Neural progenitor cell (in vitro differentiated cells): Measurements from ENCODE around the gene MIAT. TPM values are rescaled to one million over a fixed set of nuclear protein-coding genes. Genes with fewer than 3 reads are reported as not detected.

ENCODE experiments used
- DNase-seq: peaks from one replicate; pipeline ENCODE4 v3.0.0-alpha.2; 2016; ENCODE audit warnings: low spot score
- H2AFZ ChIP-seq: fragments of 200-600 bp; sonication (generic); replicated peaks from 2 replicates; pipeline ENCODE4 v1.6.1; 2016; ENCODE audit warnings: antibody characterized with exemption
- H3F3A ChIP-seq: fragments of 200-600 bp; sonication (generic); 2 replicates; pipeline ENCODE4 v1.6.1; 2016; ENCODE audit warnings: antibody characterized with exemption, low read depth
- H3K27ac ChIP-seq: fragments of 200-600 bp; sonication (generic); 2 replicates; pipeline ENCODE4 v1.5.1; 2016; ENCODE audit warnings: mild to moderate bottlenecking
- H3K27me3 ChIP-seq: fragments of 200-600 bp; sonication (generic); 2 replicates; pipeline ENCODE4 v1.6.1; 2016; ENCODE audit warnings: mild to moderate bottlenecking, moderate library complexity
- H3K36me3 ChIP-seq: fragments of 200-600 bp; sonication (generic); 2 replicates; pipeline ENCODE4 v1.5.1; 2016
- H3K4me1 ChIP-seq: fragments of 200-600 bp; sonication (generic); 2 replicates; pipeline ENCODE4 v1.6.1; 2016; ENCODE audit warnings: mixed run types
- H3K4me2 ChIP-seq: fragments of 200-600 bp; sonication (generic); 2 replicates; pipeline ENCODE4 v1.6.1; 2016
- H3K4me3 ChIP-seq: fragments of 200-600 bp; sonication (generic); 2 replicates; pipeline ENCODE4 v1.5.1; 2016
- H3K79me2 ChIP-seq: fragments of 200-600 bp; sonication (generic); 2 replicates; pipeline ENCODE4 v1.6.1; 2016; ENCODE audit warnings: low read depth
- H3K9ac ChIP-seq: fragments of 200-600 bp; sonication (generic); 2 replicates; pipeline ENCODE4 v1.6.1; 2016
- H3K9me3 ChIP-seq: fragments of 200-600 bp; sonication (generic); 2 replicates; pipeline ENCODE4 v1.5.1; 2016; ENCODE audit warnings: low read depth
- H4K20me1 ChIP-seq: fragments of 200-600 bp; sonication (generic); 2 replicates; pipeline ENCODE4 v1.6.1; 2016; ENCODE audit warnings: low read depth
- H3K27ac Mint-ChIP-seq: 3 replicates; pipeline ENCODE4 v1.8.0; 2021; ENCODE audit warnings: mixed read lengths
- H3K27me3 Mint-ChIP-seq: 2 replicates; pipeline ENCODE4 v1.8.0; 2022; ENCODE audit warnings: low read depth, mild to moderate bottlenecking, inconsistent platforms, moderate library complexity, mixed read lengths; ENCODE audit not compliant: insufficient read depth
- H3K36me3 Mint-ChIP-seq: 3 replicates; pipeline ENCODE4 v1.8.0; 2021; ENCODE audit warnings: mixed read lengths
- H3K4me1 Mint-ChIP-seq: 3 replicates; pipeline ENCODE4 v1.8.0; 2021; ENCODE audit warnings: mixed read lengths
- H3K4me3 Mint-ChIP-seq: 3 replicates; pipeline ENCODE4 v1.8.0; 2021; ENCODE audit warnings: mild to moderate bottlenecking, moderate library complexity, mixed read lengths
- H3K9me3 Mint-ChIP-seq: 3 replicates; pipeline ENCODE4 v1.8.0; 2020; ENCODE audit warnings: mixed read lengths
- EZH2 ChIP-seq: fragments of 200-600 bp; sonication (generic); IDR thresholded peaks from 2 replicates; pipeline ENCODE4 v1.6.1; 2017; ENCODE audit warnings: antibody characterized with exemption, mild to moderate bottlenecking, moderate library complexity
- EZH2phosphoT487 ChIP-seq: fragments of 200-600 bp; sonication (generic); IDR thresholded peaks from 2 replicates; pipeline ENCODE4 v1.6.1; 2017; ENCODE audit warnings: antibody characterized with exemption
- total RNA-seq: library from RNA; depleted of rRNA; stranded (reverse); fragments of >200 nt; gene quantifications from 2 replicates; pipeline ENCODE4 v1.2.3, GENCODE V29; 2015; ENCODE audit warnings: low replicate concordance
- TF ChIP-seq, protein P1 (sequence below): fragments of 200-600 bp; sonication (generic); IDR thresholded peaks from 2 replicates; pipeline ENCODE4 v1.5.1; 2017; ENCODE audit warnings: antibody characterized with exemption, mild to moderate bottlenecking

The MIAT gene
- total RNA-seq, 1 donor from 2014 or later = 262 TPM

DNA sequence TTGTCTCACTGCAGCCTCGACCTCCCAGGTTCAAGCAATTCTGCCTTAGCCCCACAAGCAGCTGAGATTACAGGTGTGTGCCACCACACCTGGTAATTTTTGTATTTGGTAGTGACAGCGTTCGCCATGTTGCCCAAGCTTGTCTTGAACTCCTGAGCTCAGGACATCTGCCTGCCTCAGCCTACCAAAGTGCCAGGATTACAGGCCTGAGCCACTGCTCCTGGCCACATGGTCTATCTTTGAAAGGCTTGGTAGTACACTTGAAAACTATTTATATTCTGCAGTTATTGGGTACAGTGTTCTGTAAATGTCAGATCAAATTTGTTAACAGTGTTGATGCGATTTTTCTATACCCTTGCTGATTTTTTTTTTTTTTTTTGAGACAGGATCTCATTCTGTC lies 26.1 kb upstream of the MIAT start:
- H4K20me1 ChIP-seq = no peaks in the 10 kb centered on the region
- no peaks in the 10 kb centered on the region for H3F3A ChIP-seq
- H3K79me2 ChIP-seq = no peaks in the 10 kb centered on the region
- Mint-ChIP-seq H3K9me3 (peaks cover 9% of the 10 kb centered on the region), H3K4me3 (no peak overlapping the region), H3K27ac (no peak overlapping the region), H3K36me3 (no peaks in the 10 kb centered on the region), H3K27me3 (peaks cover under 1% of the 10 kb centered on the region), H3K4me1 (peaks cover 3% of the 10 kb centered on the region)
- no peak overlapping the region for H2AFZ ChIP-seq
- no peak overlapping the region for H3K27ac ChIP-seq
- H3K4me3 ChIP-seq = no peak overlapping the region
- no peaks in the 10 kb centered on the region for H3K9me3 ChIP-seq
- no peaks in the 10 kb centered on the region for H3K27me3 ChIP-seq
- peaks cover 8% of the 10 kb centered on the region for H3K4me1 ChIP-seq
- H3K4me2 ChIP-seq = no peak overlapping the region
- H3K9ac ChIP-seq = no peak overlapping the region
- TF ChIP-seq EZH2phosphoT487 (no peak), EZH2 (no peak)
- TF ChIP-seq, protein P1, sequence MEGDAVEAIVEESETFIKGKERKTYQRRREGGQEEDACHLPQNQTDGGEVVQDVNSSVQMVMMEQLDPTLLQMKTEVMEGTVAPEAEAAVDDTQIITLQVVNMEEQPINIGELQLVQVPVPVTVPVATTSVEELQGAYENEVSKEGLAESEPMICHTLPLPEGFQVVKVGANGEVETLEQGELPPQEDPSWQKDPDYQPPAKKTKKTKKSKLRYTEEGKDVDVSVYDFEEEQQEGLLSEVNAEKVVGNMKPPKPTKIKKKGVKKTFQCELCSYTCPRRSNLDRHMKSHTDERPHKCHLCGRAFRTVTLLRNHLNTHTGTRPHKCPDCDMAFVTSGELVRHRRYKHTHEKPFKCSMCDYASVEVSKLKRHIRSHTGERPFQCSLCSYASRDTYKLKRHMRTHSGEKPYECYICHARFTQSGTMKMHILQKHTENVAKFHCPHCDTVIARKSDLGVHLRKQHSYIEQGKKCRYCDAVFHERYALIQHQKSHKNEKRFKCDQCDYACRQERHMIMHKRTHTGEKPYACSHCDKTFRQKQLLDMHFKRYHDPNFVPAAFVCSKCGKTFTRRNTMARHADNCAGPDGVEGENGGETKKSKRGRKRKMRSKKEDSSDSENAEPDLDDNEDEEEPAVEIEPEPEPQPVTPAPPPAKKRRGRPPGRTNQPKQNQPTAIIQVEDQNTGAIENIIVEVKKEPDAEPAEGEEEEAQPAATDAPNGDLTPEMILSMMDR = no peak
- no peaks in the 10 kb centered on the region for H3K36me3 ChIP-seq
- no peak for DNase-seq

DNA sequence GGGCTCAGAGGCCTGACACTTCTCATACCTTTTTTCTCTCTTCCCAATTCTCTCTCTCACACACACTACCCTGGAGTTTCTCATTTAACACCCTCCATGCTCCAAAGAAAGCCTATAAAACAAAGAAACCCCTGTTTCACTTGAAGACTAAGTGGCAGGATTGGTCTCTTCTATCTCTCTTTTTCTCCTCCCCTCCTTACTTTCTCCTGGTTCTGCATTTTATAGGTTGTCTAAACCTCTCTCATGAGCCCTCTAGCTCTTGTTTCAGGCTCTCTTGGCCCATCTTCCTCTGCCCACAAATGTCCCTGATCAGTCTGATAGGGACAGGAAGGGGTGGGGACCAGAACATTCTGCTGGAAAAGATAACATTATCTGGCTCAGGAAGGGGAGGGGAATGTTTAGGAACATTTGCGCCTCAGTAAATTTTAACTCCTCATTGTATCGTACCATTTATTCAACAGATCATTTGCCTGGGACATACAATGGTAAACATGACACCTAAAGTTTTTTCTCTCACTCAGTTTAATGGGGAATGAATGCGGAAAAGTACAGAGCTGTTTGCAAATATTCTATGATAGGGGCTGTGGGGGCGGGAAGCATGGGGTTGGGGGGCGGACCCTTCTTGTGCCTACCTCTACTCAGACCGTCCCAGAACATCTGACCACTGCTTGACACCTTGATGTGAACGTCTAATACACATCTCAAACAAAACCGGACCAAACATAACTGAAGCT lies 24.8 kb upstream of the MIAT start:
- Mint-ChIP-seq H3K36me3 (no peaks in the 10 kb centered on the region), H3K27ac (peak overlapping the region; percentile 16)

DNA sequence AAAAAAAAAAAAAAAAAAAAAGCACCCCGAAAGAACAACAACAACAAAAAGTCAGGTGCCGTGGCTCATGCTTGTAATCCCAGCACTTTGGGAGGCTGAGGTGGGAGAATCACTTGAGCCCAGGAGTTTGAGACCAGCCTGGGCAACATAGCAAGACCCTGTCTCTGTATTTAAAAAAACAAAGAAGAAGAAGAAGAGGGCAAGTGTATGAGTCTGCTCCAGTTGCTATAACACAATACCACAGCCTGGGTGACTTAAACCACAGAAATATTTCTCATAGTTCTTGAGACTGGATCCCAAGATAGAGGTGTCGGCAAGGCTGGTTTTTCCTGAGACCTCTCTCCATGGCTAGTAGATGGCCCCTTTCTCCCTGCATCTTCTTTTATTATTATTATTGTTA lies 23.2 kb upstream of the MIAT start:
- no peak overlapping the region for H3K4me2 ChIP-seq
- H3K4me1 Mint-ChIP-seq = peaks cover 6% of the 10 kb centered on the region
- H3K4me3 Mint-ChIP-seq = no peak overlapping the region
- H3K27ac ChIP-seq = no peak overlapping the region
- no peaks in the 10 kb centered on the region for H3K79me2 ChIP-seq
- H3F3A ChIP-seq = no peaks in the 10 kb centered on the region
- H3K9ac ChIP-seq = no peak overlapping the region
- H3K4me1 ChIP-seq = peaks cover 8% of the 10 kb centered on the region
- no peak for TF ChIP-seq EZH2phosphoT487
- TF ChIP-seq, protein P1 = no peak
- TF ChIP-seq EZH2 = no peak
- no peak overlapping the region for H3K27ac Mint-ChIP-seq
- H3K27me3 ChIP-seq = no peaks in the 10 kb centered on the region
- no peaks in the 10 kb centered on the region for H3K36me3 ChIP-seq
- H3K4me3 ChIP-seq = no peak overlapping the region
- H3K9me3 ChIP-seq = no peaks in the 10 kb centered on the region
- no peaks in the 10 kb centered on the region for H3K36me3 Mint-ChIP-seq
- no peak for DNase-seq
- H3K27me3 Mint-ChIP-seq = peaks cover 4% of the 10 kb centered on the region
- H3K9me3 Mint-ChIP-seq = peaks cover 9% of the 10 kb centered on the region
- H4K20me1 ChIP-seq = no peaks in the 10 kb centered on the region
- H2AFZ ChIP-seq = no peak overlapping the region

More for the DNA sequence above, 24.8 kb upstream of the MIAT start:
- Histone ChIP-seq H3K4me2 (no peak overlapping the region), H4K20me1 (no peaks in the 10 kb centered on the region), H3K36me3 (no peaks in the 10 kb centered on the region), H2AFZ (peak overlapping the region; percentile 98), H3K4me1 (peaks cover 8% of the 10 kb centered on the region), H3K27me3 (no peaks in the 10 kb centered on the region), H3K9ac (no peak overlapping the region), H3K79me2 (no peaks in the 10 kb centered on the region), H3K9me3 (no peaks in the 10 kb centered on the region), H3K27ac (no peak overlapping the region), H3K4me3 (no peak overlapping the region), H3F3A (no peaks in the 10 kb centered on the region)
- Mint-ChIP-seq H3K4me1 (peaks cover 3% of the 10 kb centered on the region), H3K9me3 (peaks cover 9% of the 10 kb centered on the region), H3K27me3 (peaks cover 4% of the 10 kb centered on the region), H3K4me3 (no peak overlapping the region)
- DNase-seq = no peak
- TF ChIP-seq EZH2phosphoT487 = no peak
- TF ChIP-seq EZH2 = no peak
- TF ChIP-seq, protein P1 = no peak
